B cell (primary cell): ENCODE measurements around the gene YJEFN3.

Source experiments
- EZH2 ChIP-seq: IDR thresholded peaks from 2 replicates; pipeline ENCODE4 v1.6.1; 2012; ENCODE audit warnings: borderline replicate concordance, low read depth, mild to moderate bottlenecking, moderate library complexity, low read length; ENCODE audit not compliant: insufficient read depth, poor library complexity, severe bottlenecking
- TF ChIP-seq, protein P1 (sequence below): fragments of 200-600 bp; IDR thresholded peaks from one replicate; pipeline ENCODE4 v1.8.0; 2022; ENCODE audit warnings: antibody characterized with exemption, mild to moderate bottlenecking

DNA sequence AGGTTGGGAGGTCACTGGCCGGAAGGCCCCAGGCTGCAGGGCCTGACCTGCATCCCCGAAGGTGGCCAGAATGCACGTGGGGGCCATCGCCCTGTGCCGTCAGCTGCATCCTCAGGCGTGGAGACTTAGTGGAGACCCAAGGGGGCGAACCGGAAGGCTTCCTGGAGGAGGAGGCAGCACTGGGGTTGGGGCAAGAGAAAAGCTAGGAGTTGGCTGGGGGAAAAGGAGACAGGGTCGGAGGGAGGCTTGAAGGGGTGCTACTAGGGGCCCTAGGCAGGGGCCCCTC, 1.4 kb upstream of the YJEFN3 start:
- TF ChIP-seq, protein P1, sequence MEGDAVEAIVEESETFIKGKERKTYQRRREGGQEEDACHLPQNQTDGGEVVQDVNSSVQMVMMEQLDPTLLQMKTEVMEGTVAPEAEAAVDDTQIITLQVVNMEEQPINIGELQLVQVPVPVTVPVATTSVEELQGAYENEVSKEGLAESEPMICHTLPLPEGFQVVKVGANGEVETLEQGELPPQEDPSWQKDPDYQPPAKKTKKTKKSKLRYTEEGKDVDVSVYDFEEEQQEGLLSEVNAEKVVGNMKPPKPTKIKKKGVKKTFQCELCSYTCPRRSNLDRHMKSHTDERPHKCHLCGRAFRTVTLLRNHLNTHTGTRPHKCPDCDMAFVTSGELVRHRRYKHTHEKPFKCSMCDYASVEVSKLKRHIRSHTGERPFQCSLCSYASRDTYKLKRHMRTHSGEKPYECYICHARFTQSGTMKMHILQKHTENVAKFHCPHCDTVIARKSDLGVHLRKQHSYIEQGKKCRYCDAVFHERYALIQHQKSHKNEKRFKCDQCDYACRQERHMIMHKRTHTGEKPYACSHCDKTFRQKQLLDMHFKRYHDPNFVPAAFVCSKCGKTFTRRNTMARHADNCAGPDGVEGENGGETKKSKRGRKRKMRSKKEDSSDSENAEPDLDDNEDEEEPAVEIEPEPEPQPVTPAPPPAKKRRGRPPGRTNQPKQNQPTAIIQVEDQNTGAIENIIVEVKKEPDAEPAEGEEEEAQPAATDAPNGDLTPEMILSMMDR = no peak
- TF ChIP-seq EZH2 = no peak
